ELR (cell line): Measurements from ENCODE around the gene ANKS4B.

ENCODE experiments used
- DNase-seq: peaks from one replicate; pipeline ENCODE4 v3.0.0-alpha.2; 2015; ENCODE audit warnings: low read depth

The ANKS4B gene

DNA sequence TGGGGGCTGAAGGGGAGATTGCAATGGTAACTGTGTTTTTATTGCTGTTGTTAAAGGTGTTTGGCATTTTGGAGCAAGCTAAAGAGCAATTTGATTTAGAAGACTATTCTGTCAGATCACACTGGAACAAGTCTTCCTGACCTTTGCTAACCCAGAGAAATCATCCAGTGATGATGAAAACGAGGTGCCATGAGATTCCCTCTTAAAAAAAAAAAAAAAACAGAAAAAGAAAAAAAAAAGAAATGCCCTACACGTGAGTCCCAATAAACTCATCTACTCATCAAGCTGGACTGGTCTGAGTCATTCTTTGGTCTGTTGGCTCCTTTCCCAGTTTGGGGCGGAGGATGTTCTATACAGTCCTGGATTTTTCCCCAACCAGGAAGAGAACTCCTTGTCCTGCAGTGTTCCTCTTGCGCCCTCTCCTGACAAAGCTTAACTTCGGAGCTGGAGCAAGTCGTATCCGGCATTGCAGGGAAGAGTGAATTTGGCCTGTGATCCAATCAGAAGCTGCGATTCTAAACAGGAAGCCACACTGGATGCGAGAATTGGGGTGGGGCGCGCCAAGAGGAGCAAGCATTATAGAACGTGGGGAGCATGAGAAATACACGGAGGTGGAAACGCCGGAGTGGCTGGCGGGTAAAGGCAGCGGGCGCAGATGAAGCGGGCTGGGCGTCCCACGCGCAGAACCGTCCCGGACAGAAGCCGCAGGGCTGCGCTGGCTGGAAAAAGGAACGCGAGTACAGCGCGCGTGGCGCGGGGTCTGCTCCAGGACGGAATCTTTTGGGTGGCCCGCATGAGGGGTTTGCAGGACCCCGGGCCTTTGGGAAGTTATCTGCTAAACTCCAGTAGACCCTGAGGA is 67.0 kb downstream of the ANKS4B start:
- DNase-seq = peak; percentile 100

DNA sequence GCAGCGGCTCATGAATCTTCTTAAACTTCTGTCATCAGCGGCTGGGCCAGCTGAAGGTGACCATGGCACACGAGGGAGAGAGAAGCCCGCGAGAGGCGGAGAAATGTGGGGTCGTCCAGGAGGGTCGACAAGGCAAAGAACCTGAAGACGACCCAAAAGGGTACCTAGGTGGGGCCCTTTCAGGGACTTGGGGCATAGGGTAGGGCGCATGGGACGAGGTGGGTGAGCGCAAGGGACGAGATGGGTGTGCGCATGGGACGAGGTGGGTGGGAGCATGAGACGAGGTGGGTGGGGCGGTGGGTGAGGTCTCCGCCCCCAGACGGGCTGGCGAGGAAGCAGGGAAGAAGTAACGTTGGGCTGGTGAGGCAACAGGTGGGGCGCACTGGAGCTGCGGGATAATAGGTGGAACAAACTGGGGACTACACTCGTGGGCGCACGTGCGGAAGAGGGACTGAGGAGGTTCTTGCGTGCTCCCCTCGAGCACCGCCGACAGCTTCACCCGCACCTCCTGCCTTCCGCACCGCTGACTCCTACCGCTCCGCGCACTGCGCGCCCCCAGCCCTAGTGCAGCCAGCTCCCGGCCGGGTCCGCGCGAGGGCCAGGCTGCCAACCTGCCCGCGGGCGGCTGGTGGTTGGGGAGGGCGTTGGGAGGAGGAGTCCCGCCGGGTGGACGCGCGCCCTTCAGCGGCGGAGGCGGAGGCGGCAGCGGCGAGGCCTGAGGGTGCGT is 67.8 kb downstream of the ANKS4B start:
- peak; percentile 82 for DNase-seq

DNA sequence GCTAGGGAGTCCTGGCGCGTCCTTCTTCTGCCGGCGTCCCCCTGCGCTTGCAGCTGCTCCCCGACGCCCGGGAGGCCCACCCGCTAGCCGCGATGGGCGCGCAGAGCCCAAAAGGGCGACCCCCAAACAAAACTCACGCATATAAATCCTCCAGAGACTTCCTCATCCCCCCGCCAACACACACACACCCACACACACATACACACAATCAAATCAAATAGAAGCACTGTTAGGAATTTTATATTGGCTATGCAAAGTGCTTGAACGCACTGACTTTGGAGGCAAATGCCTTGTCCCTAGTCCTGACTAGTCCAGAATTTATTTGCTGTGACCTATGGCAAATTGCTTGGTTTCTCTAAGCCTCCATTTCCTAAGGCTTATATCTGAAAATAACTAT is 68.4 kb downstream of the ANKS4B start:
- peak; percentile 15 for DNase-seq

DNA sequence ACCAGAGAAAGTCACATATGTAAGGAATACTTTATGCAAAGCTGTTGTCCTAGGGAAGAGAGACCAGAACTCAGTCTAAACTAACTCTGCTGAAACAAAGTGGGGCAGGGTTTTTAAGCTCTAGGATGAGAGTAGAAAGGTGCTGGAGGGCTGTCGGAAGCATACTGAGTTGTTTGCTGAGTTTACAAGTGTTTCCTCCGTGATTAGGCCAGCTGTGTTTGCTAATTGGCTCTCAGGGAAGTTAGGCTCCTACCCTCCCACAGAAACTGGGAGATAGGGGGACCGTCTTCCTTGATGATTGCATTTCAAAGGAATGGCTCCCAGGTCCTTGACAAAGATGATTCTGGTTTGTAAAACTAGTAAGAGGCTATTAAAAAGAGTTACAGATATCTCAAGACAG is 69.0 kb downstream of the ANKS4B start:
- DNase-seq = peak; percentile 12

DNA sequence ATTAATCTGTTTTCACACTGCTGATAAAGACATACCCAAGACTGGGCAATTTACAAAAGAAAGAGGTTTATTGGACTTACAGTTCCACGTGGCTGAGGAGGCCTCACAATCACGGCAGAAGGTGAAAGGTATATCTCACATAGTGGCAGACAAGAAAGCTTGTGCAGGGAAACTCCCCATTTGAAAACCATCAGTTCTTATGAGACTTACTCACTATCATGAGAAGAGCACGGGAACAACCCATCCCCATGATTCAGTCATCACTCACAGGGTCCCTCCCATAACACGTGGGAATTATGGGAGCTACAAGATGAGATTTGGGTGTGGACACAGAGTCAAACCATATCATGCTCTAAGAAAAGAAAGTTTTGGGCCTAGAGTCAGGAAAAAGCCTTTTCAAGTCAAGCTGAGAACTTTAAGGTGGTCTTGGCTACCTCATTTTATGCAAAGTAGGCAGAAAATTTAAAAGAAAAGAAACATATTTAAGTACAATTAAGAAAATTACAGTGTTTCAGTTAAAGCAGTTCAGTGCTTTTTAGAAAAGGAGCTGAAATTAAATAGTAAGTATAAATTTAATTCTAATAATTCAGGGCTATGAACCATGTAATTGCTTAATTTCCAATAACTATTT is 69.5 kb downstream of the ANKS4B start:
- DNase-seq = peak; percentile 88
